GM19324 (cell line): Measurements from ENCODE around the gene COMMD4.
"Not testable (repeated sequence)": the region's sequence is repeated elsewhere in the genome, so short reads cannot be mapped to it uniquely, and the experiment has no call there.

ENCODE experiments used
- ATAC-seq: cut with Tn5 transposase; IDR thresholded peaks from one replicate; pipeline ENCODE4 v1.9.1; 2021; ENCODE audit warnings: mild to moderate bottlenecking, moderate library complexity; ENCODE audit not compliant: unreplicated experiment, low FRiP score

Gene COMMD4

DNA sequence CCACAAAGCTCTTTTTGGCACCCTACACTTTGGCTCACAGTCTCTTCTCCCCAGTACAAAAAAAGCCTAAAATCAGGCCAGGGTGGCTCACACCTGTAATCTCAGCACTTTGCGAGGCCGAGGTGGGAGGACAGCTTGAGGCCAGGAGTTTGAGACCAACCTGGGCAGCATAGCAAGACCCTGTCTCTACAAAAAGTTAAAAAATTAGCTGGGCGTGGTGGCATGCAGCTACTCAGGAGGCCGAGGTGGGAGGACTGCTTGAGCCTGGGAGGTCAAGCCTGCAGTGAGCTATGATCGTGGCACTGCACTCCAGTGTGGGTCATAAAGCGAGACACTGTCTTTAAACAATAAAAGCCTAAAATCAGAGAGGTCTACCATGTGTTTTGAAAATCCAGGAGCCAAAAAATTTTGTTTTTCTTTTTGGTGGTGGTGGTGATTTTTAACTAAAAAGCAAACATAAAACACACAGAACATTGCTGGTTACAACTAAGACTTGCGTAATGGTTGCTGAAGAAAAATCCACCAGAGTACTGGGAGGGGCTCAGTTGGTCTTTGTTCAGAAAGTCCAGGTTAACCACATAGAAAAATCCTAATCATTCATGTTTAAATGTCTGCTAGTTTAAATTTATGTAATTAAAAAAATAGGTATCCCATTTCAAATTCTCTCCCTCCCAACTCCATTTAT lies 34.2 kb downstream of the COMMD4 start:
- no peak for ATAC-seq

DNA sequence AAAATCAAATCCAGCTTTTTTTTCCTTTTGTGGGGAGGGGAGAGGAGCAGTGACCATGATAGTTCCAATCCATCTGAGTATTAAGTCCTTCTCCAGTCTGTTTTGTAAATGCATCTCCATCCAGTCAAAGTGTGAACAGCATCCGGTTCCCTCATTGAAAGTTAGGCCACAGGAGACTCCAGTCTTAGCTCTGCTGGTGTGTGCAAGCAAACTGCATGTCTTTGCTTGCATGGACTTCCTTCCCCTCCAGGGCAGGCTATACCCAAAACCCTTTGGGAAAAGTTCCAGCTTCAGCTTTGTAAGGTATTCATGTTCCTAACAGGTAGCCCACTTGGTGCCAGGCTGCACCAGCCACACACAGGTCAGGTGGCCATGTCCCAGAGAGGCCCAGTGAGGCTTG lies 35.6 kb downstream of the COMMD4 start:
- no peak for ATAC-seq

DNA sequence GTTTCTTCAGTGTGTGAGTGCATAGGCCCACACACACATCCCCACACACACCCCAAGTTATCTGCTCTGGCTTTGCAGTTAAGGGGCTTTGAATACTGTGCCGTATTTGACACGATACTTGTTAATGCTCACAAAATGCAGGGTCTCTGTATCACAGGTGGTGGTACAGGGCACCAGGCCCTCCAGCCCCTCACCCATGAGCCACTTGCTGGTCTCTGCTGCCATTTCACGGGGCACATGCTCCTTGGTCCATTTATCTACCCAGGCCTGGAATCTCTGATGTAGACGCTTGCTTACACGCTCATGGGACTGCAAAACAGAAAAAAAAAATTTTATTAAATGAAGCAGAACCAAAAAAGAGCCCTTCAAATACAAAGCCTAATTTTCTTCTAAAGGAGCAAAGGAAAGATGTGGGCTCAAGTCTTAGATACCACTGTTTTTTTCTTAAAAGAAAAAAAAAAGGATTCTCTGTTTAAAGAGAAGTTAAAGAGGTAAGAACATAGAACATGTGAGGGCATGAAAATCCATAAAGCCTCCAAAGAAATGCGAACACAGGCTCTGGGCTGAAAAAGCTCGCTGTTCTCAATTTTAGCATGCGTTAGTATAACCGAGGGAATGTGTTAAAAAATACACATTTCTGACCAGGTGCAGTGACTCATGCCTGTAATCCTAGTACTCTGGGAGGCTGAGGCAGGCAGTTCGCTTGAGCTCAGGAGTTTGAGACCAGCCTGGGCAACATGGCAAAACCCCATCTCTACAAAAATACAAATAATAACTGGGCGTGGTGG lies 36.2 kb downstream of the COMMD4 start:
- no peak for ATAC-seq

DNA sequence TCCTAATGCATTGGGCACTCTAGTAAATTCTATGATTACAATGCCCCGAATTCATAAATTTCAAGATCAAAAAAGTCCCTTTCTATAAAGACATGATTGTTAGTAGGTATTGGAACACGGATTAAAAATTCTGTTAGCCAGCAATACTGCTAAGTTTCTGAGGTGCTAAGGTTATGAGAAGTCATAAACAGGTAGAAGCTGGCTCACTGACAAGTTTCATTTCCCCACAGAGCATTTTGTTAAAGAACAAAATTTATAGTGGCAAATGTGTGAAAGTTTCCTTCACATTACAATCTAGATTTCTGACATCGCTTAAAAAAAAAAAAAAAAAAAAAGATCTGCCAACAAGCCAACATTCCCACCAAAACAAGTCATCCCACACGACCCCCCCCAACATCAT lies 44.9 kb downstream of the COMMD4 start:
- ATAC-seq: no peak

DNA sequence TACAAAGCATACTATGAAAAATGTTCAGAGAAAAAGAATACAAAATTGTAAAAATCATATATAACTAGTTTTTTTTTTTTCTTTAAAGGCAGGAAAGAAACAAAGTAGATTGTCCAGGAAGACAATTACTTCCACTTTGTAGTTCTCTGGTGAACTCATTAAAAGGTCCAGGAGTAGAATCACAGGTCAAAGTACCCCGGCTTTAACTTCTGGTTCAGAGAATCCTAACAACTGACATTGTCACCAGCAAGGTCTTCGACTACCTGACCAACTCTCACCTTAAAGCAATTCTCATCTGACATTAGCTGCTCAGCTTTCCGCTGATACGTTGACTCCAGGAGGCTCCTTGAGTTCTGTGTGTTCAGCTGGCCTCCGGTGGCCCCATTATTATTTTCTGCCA lies 48.1 kb downstream of the COMMD4 start:
- not testable (repeated sequence) for ATAC-seq
